ENCODE results near the gene LSAMP. TPM values are rescaled to one million over a fixed set of nuclear protein-coding genes. Genes with fewer than 3 reads are reported as not detected.

LSAMP gene
- total RNA-seq, 1 donor from 2014 or later = 10.2 TPM

- TF ChIP-seq CTCF (IDR thresholded peaks at IDR 0.05; ENCODE audit: insufficient read depth, low read length, poor library complexity, severe bottlenecking) = no peak
Observed at GRCh38 chr3:116165135-116165534, 280.2 kb downstream of the LSAMP start.

GRCh38 chr3:116164039-116164438 lies 281.2 kb downstream of the LSAMP start:
- TF ChIP-seq CTCF (IDR thresholded peaks at IDR 0.05; ENCODE audit: insufficient read depth, low read length, poor library complexity, severe bottlenecking) = no peak

More at GRCh38 chr3:116165135-116165534, 280.2 kb downstream of the LSAMP start:
- Histone ChIP-seq H3K36me3 (ENCODE audit: control insufficient read depth, insufficient read depth, low read length) (no peaks in the 10 kb centered on the region), H3K4me3 (ENCODE audit: low read depth, low read length) (no peak overlapping the region), H3K27me3 (ENCODE audit: control insufficient read depth, insufficient read depth, low read length) (no peaks in the 10 kb centered on the region)
- no peak for DNase-seq (ENCODE audit: low read depth)

GRCh38 chr3:116161575-116162525 lies 283.4 kb downstream of the LSAMP start:
- no peak for DNase-seq (ENCODE audit: low read depth)

More at GRCh38 chr3:116164039-116164438, 281.2 kb downstream of the LSAMP start:
- no peak overlapping the region for H3K4me3 ChIP-seq (ENCODE audit: low read depth, low read length)
- no peaks in the 10 kb centered on the region for H3K27me3 ChIP-seq (ENCODE audit: control insufficient read depth, insufficient read depth, low read length)
- no peak for DNase-seq (ENCODE audit: low read depth)
- H3K36me3 ChIP-seq (ENCODE audit: control insufficient read depth, insufficient read depth, low read length) = no peaks in the 10 kb centered on the region

GRCh38 chr3:116160594-116160993 lies 284.7 kb downstream of the LSAMP start:
- no peak for TF ChIP-seq CTCF (IDR thresholded peaks at IDR 0.05; ENCODE audit: insufficient read depth, low read length, poor library complexity, severe bottlenecking)
- Histone ChIP-seq H3K27me3 (ENCODE audit: control insufficient read depth, insufficient read depth, low read length) (no peaks in the 10 kb centered on the region), H3K4me3 (ENCODE audit: low read depth, low read length) (no peak overlapping the region), H3K36me3 (ENCODE audit: control insufficient read depth, insufficient read depth, low read length) (no peaks in the 10 kb centered on the region)
- DNase-seq (ENCODE audit: low read depth) = no peak

More at GRCh38 chr3:116161575-116162525, 283.4 kb downstream of the LSAMP start:
- Histone ChIP-seq H3K4me3 (ENCODE audit: low read depth, low read length) (no peak overlapping the region), H3K27me3 (ENCODE audit: control insufficient read depth, insufficient read depth, low read length) (no peaks in the 10 kb centered on the region), H3K36me3 (ENCODE audit: control insufficient read depth, insufficient read depth, low read length) (no peaks in the 10 kb centered on the region)
- no peak for TF ChIP-seq CTCF (IDR thresholded peaks at IDR 0.05; ENCODE audit: insufficient read depth, low read length, poor library complexity, severe bottlenecking)

- no peaks in the 10 kb centered on the region for H3K36me3 ChIP-seq (ENCODE audit: control insufficient read depth, insufficient read depth, low read length)
- TF ChIP-seq CTCF (IDR thresholded peaks at IDR 0.05; ENCODE audit: insufficient read depth, low read length, poor library complexity, severe bottlenecking) = no peak
- H3K27me3 ChIP-seq (ENCODE audit: control insufficient read depth, insufficient read depth, low read length) = no peaks in the 10 kb centered on the region
- no peak overlapping the region for H3K4me3 ChIP-seq (ENCODE audit: low read depth, low read length)
- DNase-seq (ENCODE audit: low read depth) = no peak
Observed at GRCh38 chr3:116155841-116156240, 289.4 kb downstream of the LSAMP start.

Measured in kidney epithelial cell (primary cell).